Ureter (tissue), 1 donor: Measurements from ENCODE around the gene RIPOR2. TPM values are rescaled to one million over a fixed set of nuclear protein-coding genes. Genes with fewer than 3 reads are reported as not detected.
"Not testable (repeated sequence)": the region's sequence is repeated elsewhere in the genome, so short reads cannot be mapped to it uniquely, and the experiment has no call there.

Experiments
- DNase-seq: peaks from one replicate; pipeline ENCODE4 v3.0.0-alpha.2; 2020; ENCODE audit warnings: low spot score
- total RNA-seq: library from RNA; stranded (reverse); gene quantifications from one replicate; pipeline ENCODE4 v1.2.4, GENCODE V29; 2023
- donor health status: DM: yes; HTN: yes; CAD: no.

Gene RIPOR2
- total RNA-seq, 1 donor from 2014 or later: 12.1 TPM

DNA sequence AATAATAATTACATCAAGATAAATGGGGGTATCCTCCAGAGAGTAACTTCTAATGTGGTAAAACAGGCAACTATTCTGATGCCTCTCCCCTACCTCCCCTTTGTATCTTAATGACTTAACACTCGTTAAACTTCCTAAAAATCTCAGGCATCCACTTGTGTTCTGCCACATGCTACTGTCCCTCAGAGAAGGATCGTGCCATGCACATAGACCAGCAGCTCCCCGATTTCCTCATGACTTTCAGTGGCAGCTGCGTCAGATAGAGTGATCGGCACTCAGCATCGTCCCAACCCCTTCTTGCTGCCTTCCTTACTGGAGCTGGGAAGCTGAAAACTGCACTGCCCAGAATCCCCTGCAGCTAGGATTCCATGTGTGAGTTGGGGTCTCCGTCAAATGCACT, 32.1 kb downstream of the RIPOR2 start:
- DNase-seq: no peak

DNA sequence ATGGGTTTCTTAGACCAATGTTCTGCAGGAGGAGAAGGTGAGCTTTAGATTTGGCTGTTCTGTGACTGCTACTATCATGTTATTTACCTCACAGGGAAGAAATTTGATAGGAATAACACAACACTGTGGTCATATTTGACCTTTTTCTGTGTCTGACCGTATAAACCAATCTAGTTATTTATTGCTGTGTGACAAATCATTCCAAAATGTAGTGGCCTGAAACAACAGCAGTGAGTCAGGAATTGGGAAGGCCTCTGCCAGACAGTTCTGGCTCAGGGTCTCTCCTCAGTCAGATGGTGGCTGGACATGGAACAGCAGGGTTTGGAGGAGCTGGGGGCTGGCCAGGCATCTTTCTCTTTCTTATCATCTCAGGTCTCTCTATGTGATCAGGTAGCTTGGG, 33.0 kb downstream of the RIPOR2 start:
- DNase-seq: no peak

DNA sequence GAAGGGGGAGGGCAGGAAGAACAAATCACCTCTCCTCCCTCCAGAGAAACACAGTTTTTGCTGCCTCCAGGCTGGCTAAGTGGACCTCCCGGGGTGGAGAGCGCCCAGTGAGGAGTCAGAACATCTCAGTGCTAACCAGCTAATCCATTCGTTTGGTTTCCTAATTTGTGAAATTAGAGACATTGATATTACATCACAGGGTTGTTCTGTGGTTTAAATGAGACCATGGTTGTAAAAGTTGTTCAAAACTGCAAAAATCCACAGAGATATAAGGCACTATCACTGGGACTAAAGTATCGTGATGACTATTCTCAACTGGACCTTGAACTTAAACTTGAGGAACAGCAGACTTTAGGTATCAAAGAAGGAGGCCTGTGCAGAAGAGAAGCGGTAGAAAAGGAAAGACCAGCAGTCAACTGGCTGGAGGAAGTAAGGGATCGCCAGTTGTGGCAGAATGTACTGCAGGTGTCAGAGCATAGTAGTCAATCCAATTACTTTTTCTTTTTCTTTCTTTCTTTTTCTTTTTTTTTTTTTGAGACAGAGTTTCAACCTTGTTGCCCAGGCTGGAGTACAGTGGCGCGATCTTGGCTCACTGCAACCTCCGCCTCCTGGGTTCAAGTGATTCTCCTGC, 33.9 kb downstream of the RIPOR2 start:
- no peak for DNase-seq

DNA sequence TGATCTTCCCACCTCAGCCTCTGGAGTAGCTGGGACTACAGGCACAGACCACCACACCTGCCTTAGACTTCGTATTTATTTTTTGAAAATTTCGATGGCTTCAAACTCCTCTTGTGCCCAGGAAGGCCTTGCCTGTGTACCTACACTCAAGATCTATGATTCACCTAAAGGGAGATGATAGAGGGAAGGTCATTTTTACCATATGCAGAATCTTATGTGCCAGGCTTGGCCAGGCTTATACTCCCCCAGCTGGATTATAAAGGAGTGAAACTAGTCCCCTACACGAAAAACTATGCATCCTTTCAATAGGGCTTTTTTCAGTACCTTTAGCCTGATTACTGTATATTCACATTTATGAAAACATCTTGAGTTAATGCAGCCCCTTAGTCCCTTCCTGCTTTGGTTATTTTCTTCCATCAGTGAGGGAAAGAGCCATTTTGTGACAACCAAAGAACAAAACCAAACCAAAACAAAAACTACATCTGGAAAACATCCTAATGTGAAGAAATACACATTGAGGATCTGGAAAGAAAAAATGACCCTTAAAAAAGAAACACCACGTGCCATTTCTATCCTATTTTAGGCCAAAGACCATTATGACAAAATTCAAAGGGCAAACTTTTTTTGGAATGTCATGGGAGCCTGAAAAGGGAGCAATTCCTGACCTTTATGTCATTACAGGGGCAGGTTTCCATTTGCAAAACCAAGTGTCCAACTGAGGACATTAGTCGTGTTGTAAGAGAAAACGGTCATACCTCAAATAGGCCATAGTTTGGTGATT, 34.7 kb downstream of the RIPOR2 start:
- DNase-seq: no peak

DNA sequence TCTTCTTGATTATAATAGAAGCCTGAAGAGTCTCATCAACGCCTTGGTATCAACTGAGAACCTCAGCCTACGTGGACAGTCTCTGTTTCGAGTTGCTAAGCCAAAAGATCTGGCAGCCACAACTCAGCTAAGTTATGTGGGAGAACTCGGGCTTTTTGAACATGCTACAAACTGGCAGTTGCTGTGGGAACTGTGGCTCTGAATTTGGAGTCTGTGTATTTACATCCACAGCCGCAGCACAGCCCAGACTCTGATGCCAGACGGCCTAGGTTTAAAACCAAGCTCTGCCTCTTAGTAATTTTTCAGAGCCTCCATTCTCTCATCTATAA, 35.8 kb downstream of the RIPOR2 start:
- no peak for DNase-seq

DNA sequence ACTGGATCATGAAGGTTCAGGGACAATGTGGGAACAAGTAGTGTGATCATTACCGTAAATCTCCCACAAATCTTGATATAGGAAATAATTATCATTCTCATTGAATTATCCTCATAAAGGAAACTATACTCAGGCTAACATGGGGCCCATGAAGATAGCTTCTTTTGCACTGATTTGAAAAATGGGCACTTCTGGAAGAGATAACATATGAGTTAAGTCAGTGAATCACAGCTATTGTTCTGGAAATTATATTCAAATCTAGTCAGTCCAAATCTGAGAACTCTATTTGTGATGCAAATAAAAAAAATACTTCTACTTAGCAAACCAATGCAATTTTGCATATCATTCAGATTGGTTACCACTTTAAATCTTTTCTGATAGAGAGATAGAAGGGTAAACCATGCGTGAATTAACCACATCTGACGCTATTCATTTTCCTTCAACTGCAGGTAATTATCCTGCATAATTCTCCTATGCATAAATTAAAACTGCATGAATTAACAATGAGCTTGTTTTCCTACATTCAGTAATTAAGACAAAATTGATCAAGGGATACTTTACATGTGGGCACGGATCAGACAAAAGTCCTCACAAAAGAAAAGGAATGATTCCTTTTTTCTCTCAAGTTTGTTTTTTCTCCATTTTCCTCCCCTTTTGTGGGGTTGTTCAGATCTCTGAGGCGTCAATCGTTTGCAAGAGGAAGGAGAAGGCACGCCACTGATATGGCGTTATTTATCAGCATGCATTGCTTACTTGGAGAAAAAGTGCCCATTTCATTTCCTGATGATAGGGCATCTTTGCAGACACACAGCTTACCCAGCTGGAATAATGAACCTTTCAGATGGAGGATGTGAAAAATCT, 36.4 kb downstream of the RIPOR2 start:
- no peak for DNase-seq

DNA sequence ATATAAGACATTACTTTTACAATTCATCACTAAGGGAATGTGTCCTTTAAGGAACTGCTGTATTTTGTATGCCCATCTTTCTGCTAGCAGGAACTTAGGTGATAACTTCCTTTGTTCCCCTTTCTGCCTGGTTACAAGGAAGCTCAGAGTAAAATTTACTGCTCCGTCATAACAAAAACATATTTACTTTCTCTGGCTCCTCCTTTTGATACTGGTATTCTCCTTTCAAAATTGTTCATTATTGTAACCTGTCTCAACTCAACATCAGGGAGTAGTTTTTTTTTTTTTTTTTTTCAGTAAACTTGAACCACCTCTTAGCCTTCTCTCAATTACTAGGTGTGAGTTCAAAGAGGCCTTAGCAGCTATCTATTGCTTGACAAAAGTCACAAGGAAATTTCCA, 37.1 kb downstream of the RIPOR2 start:
- no peak for DNase-seq

DNA sequence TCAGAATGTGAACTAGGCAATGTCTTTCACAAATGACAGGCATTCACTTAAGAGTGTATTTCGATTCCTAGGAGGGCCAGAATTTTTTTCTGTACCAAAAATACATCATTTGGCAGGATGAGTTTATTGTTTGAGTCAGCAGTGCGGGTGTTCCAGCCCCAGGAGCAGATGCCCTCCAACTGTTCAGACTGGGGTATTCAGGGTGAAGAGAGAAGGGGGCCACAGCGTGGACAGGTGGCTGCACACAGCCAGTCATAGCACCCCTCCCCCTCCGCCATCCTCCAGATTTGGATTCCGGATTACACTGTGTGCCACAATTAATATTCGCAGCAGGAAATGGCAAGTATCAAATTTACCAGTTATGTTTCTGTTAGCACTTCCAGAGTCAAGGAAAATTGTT, 38.6 kb downstream of the RIPOR2 start:
- no peak for DNase-seq

DNA sequence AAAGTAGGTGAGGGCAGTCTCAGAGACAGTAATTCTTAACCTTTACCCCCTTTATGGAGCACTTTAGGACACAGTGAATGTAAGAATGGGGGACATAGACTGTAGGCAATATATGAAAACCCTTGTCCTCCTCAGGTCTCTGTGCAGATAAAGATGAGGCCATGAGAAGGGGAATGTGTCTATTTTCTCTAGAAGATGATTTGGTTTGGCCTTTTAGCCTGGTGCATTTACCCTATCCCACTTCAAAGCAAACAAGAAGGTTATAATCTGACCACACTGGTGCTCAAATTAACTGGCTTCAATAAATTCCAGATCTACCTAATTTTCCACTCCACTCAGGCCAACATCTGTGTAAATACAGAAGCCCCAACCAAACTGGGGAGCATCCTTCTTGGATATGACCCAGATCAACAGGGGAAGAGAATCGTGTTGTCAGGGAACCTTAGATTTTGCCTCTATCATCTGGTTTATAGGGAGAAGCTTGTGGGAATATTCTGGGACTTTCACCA, 42.4 kb downstream of the RIPOR2 start:
- DNase-seq: no peak

DNA sequence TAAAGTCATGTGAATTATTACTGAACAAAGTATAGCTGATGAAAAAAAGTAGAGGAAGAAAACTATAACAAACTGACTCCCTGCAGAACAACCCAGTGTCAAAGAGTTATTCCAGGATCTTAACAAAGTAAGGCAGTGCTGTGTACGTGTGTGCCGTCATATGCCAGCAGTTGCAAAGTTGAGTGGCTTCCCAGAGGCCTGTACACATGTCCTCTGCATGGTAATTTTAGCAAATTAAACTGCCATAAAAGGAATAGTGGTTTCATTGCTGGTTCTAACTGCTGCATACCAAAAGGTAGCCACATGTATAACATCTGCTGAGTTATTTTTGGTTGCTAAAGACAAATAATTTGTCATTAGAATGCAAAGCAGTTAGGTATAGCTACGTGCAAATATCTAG, 44.8 kb downstream of the RIPOR2 start:
- DNase-seq: no peak

DNA sequence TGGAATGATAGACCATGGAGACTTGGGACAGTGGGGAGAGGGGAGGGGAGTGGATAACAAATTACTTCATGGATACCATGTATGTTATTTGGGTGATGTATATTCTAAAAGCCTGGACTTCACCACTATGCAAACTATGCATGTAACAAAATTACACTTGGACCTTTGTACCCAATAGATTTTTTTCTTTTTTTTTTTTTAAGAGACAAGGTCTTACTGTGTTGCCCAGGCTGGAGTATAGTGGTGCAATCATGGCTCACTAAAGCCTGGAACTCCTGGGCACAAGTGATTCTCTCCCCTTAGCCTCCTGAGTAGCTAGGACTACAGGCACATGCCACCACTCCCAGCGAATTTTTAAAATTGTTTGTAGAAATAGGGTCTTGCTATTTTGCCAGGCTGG, 45.3 kb downstream of the RIPOR2 start:
- DNase-seq: no peak

DNA sequence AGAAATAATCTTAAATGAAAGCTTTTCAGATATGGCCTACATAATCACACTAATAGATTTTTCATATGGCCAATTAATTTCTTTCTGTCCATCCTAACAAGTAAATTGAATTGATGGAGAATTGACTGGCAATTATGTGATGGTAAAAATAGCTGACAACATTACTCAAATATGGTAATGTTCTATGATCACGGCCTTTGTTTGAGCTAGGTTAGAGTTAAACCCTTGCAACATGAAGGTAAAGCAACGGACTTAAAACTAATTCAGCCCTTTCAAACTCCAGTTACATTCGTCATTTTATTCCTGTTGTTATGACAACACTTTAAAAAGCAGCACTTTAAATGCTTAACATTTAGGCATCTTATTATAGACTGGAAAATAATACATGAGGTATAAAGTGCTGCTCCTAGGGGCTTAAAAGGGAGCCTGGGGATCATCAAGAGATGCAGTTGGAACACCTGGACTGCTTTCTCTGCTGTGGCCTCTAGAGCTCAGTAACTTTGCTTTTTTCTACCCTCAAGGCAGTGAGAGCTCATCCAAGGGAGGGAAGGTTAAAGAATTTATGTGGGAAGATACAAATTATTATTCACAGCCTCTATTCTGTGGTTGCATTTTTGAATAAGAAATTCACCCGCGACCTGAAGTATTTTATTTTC, 46.9 kb downstream of the RIPOR2 start:
- no peak for DNase-seq

DNA sequence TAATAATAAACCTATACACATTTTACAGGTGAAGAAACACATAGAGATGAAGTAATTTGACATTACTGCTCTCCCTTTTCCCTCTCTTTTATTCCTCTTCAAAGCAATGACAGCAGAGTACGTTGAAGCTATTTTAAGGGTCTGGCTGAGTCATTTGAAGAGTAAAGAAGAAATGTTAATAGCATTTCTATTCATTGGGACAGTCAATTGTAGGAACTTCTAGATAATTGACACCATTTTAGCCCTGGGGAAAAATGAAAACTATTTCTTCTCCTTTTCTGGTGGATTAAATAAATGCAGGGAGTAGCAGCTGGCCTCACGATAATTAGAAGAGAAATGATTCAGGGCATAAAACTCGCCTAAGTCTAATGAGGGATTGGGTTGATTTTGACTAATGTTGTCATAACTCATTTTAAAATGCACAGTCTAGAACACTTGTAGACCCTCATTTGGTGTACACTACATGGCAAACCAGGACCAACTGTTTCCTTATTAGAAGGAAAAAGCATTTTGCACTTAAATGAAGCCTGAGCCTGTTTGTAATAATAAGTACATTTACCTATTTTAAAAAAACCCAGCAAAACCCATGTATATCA, 48.1 kb downstream of the RIPOR2 start:
- DNase-seq: no peak

DNA sequence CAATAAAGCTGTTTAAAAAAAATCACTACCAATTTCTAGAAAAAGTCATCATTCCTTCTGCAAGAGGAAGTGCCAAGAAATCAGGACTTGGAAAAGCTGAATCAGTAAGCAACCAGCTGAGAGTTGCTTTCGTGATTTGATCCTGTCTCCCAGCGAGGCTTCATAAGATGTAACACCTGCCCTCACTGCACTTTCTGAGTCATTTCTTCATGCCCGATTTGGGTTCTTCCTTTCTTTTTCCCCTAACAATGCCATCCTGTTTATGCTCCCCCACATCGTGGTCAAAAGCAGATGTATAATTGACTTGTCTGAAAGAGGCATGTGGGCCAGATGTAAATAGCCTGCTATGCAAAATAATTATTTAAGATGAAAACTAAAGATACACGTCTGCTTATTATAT, 52.1 kb downstream of the RIPOR2 start:
- no peak for DNase-seq

DNA sequence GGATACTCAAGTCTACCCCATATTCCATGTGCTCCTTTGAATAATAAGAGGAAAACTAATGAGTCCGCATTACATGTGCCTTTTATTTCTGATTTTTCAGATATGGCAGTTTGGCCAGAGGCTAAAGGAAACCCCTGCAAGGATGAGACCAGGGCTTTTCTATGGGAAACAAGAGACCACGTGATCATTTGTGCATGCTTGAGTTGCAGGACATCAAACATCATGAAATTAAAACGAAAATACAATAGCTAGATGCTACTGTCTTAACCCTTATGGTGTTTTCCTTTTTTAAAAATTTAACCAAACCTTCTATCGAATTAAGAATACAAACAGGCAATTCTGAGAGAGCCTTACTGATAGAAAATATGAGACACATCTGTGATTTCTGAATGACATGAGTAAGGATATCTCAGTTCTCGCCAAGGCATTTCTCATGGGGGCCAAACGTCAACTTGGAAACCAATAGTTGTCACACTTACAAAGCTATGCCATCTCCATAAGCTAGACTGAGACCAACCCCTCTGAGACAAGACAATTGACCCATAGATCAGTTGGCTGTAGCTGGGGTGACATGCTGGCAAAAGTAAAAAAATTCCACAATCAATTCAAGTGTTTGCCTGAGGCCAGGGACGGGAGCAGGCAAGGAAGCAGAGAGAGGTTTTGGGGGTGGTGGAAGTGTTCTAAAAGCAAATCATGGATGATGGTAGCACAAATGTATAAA, 52.8 kb downstream of the RIPOR2 start:
- no peak for DNase-seq

DNA sequence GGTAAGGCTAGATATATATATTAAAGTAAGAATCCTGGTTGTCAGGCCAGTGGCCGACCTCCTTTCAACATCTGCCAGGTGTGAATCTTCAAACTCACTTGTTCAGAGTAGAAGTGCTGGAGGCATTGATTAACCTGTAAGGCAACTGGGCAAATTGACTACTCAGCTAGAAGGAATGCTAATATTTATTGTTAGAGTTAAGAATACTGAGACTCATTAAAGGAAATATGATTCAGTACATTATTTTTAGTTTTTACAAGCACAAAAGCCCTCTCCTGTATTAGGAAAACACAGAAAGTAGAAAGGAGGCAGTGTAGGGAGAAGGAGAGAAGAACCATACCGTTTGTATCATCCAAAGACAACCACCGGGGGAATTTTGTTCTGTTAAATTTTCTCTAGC, 53.5 kb downstream of the RIPOR2 start:
- no peak for DNase-seq

DNA sequence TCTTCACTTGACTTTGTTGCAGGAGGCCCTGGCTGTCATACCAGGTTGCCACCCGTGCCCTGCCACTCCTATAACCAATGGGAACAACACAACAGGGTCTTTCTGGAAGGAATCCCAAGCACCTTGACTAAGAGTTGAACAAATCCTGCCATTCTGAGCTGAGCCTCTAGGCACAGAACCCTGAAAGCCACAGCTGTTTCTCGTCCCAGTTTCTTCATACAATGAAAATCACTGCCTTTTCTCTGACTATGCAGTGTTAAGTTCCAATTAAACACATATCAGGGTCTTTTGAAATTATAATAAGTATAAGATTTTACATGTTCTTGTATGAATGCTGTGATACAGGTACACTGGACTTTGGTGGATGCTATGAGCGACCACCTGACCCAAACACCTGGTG, 54.4 kb downstream of the RIPOR2 start:
- no peak for DNase-seq

DNA sequence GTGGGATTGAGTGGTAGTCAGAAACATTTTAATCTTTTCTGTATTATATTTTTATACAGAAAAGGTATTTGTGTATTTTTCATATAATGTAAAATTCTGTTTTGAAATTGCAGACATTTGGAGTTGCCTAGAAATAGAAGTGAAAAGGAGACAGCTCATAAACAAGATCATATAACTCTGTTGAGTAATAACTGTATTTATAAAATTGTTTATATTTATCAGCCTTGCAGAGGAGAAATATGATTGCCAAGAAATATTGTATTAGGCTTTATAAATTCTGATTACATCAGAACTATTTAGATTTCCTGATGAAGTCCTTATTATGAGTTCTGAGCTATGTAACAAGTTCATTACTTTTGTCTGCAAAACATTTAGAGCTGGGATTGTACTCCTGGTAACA, 55.3 kb downstream of the RIPOR2 start:
- no peak for DNase-seq

DNA sequence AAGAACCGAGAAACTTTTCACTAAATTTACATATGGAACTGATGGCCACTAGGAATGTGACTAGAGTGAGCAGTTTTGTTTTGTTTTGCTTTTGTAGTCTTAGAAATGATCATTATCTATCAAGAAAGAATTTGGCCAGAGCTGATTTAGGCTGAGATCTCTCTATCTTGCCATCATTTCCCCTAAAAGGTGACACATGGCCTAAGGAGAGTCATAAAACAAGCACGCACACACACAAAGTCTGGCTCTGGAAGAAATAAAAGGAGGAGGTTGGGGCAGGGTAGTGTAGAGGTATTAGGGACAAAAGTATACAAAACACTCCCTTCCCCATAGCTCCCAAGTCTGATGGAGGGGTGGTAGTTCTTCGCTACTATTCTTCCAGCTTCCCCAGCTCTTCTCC, 56.4 kb downstream of the RIPOR2 start:
- no peak for DNase-seq

DNA sequence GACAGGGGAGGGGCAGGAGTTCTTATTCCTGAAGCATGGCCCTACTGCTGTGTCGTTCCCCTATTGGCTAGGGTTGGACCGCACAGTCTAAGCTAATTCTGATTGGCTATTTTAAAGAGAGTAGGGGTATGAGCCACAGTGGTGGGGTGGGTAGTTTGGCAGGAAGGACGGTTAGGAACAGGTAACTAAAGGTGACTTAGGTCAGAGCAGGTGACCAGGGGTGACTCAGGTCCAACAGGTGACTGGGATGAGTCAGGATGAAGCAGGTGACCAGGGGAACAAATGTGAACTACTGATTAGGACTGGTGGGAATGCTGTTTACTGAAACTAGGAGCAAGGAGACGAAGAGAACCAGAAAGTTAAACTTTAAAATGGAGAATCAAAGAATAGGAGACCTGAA, 58.0 kb downstream of the RIPOR2 start:
- DNase-seq: not testable (repeated sequence)
